Endodermal cell (in vitro differentiated cells): ENCODE results near the gene ENHO. TPM values are rescaled to one million over a fixed set of nuclear protein-coding genes. Genes with fewer than 3 reads are reported as not detected.

Source experiments
- DNase-seq: peaks from one replicate; pipeline ENCODE4 v3.0.0-alpha.2; 2017
- H3K27ac ChIP-seq: 2 replicates; pipeline ENCODE4 v1.5.1; 2013; ENCODE audit warnings: mild to moderate bottlenecking, low read depth, low read length, moderate library complexity
- H3K27me3 ChIP-seq: 2 replicates; pipeline ENCODE4 v1.6.1; 2013; ENCODE audit warnings: mild to moderate bottlenecking, low read length, moderate library complexity; ENCODE audit not compliant: insufficient read depth, control insufficient read depth, poor library complexity, severe bottlenecking
- H3K36me3 ChIP-seq: 2 replicates; pipeline ENCODE4 v1.7.0; 2013; ENCODE audit warnings: mild to moderate bottlenecking, low read length, moderate library complexity; ENCODE audit not compliant: control insufficient read depth, insufficient read depth
- H3K4me1 ChIP-seq: one replicate; pipeline ENCODE4 v1.7.0; 2013; ENCODE audit warnings: low read length; ENCODE audit not compliant: control insufficient read depth, insufficient read depth
- H3K4me3 ChIP-seq: 2 replicates; pipeline ENCODE4 v1.5.1; 2013; ENCODE audit warnings: mild to moderate bottlenecking, low read length, moderate library complexity
- H3K9ac ChIP-seq: 2 replicates; pipeline ENCODE4 v1.6.1; 2013; ENCODE audit warnings: mild to moderate bottlenecking, low read length, moderate library complexity; ENCODE audit not compliant: poor library complexity, severe bottlenecking; ENCODE audit errors: extremely low read depth
- H3K9me3 ChIP-seq: 2 replicates; pipeline ENCODE4 v1.6.1; 2013; ENCODE audit warnings: mild to moderate bottlenecking, low read length, moderate library complexity; ENCODE audit not compliant: control insufficient read depth
- H3K27ac Mint-ChIP-seq: 2 replicates; pipeline ENCODE4 v1.8.0; 2020; ENCODE audit warnings: mixed read lengths
- H3K27me3 Mint-ChIP-seq: 2 replicates; pipeline ENCODE4 v1.8.0; 2021; ENCODE audit warnings: mild to moderate bottlenecking, mixed read lengths; ENCODE audit not compliant: insufficient read depth
- H3K36me3 Mint-ChIP-seq: 2 replicates; pipeline ENCODE4 v1.8.0; 2020; ENCODE audit warnings: low read depth, mixed read lengths
- H3K4me1 Mint-ChIP-seq: 2 replicates; pipeline ENCODE4 v1.8.0; 2020; ENCODE audit warnings: mixed read lengths
- H3K4me3 Mint-ChIP-seq: 2 replicates; pipeline ENCODE4 v1.8.0; 2020; ENCODE audit warnings: mild to moderate bottlenecking, moderate library complexity, mixed read lengths
- H3K9me3 Mint-ChIP-seq: 2 replicates; pipeline ENCODE4 v1.8.0; 2020; ENCODE audit warnings: mild to moderate bottlenecking, mixed read lengths
- WGBS, 2 experiments: methylation state at CpG; one replicate each; pipeline versions ENCODE4 v1.1.5 to v1.1.7; 2013; ENCODE audit warnings: missing lambda C conversion rate in 2 of 2, mixed read lengths in 1 of 2; ENCODE audit not compliant: insufficient coverage in 1 of 2, insufficient read length in 1 of 2; 5-methylcytosine and 5-hydroxymethylcytosine counted together
- total RNA-seq, 2 donors: library from RNA; stranded (reverse); fragmentation: NEBNext Ultra II Directional in 1 of 2; extraction: Animal tissue kit (Norgen Biotek cat#: 25700) in 1 of 2; gene quantifications; 2 replicates in 1 of 2; 3 replicates in 1 of 2; pipeline ENCODE4 v1.2.1, GENCODE V29; 2021
- TF ChIP-seq, protein P1 (sequence below): fragments of 200-600 bp; sonication (generic); conservative IDR thresholded peaks from 2 replicates; pipeline ENCODE4 v1.5.0; 2021; ENCODE audit warnings: antibody characterized with exemption, mild to moderate bottlenecking

The ENHO gene
- total RNA-seq, 2 donors from 2014 or later: 7.1 to 14.5 TPM

DNA sequence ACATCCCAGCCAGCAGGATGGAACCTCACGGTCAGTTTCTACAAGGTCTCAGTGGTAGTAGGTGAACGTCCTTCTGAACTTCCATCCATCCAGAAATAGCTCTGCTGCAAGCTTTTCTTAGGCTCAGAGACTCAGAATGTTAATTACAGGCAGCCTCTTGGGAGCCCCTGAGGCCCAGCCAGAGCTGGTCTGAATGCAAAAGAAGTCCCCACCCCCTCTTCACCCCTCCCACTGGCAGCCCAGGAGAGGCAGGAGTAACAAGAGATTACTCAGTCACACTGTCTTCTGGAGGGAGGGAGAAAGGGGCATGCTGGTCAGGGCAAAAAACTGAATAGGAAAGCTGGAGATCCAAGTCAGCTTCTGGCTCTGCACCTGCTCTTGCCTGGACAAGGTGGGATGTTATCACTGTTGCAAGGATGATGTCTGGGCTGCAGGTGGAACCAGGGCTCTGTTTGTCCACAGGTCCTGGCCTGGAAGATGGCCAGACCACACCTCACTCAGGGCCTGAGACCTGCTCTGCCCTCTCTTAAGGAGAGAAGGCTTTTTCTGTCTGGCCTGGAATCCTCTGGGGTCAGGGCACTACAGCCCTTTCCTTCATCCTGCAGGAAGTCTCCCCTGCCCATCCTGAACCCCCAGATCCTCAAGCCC lies 9.1 kb downstream of the ENHO start:
- H3K27me3 Mint-ChIP-seq: peaks cover 14% of the 10 kb centered on the region
- H3K9me3 ChIP-seq: no peaks in the 10 kb centered on the region
- H3K36me3 Mint-ChIP-seq: no peaks in the 10 kb centered on the region
- no peaks in the 10 kb centered on the region for H3K36me3 ChIP-seq
- H3K4me3 Mint-ChIP-seq: peak overlapping the region; percentile 17
- peak overlapping the region; percentile 78 for H3K27ac Mint-ChIP-seq
- peak; percentile 88 for DNase-seq
- H3K4me1 ChIP-seq: peaks cover 9% of the 10 kb centered on the region
- H3K4me3 ChIP-seq: no peak overlapping the region
- no peaks in the 10 kb centered on the region for H3K9me3 Mint-ChIP-seq
- H3K27ac ChIP-seq: no peak overlapping the region
- no peak overlapping the region for H3K9ac ChIP-seq
- peaks cover 42% of the 10 kb centered on the region for H3K4me1 Mint-ChIP-seq
- WGBS, 2 experiments: 32 to 44% methylated on average over 2 of the region's 2 CpGs
- H3K27me3 ChIP-seq: no peaks in the 10 kb centered on the region
- TF ChIP-seq, protein P1, sequence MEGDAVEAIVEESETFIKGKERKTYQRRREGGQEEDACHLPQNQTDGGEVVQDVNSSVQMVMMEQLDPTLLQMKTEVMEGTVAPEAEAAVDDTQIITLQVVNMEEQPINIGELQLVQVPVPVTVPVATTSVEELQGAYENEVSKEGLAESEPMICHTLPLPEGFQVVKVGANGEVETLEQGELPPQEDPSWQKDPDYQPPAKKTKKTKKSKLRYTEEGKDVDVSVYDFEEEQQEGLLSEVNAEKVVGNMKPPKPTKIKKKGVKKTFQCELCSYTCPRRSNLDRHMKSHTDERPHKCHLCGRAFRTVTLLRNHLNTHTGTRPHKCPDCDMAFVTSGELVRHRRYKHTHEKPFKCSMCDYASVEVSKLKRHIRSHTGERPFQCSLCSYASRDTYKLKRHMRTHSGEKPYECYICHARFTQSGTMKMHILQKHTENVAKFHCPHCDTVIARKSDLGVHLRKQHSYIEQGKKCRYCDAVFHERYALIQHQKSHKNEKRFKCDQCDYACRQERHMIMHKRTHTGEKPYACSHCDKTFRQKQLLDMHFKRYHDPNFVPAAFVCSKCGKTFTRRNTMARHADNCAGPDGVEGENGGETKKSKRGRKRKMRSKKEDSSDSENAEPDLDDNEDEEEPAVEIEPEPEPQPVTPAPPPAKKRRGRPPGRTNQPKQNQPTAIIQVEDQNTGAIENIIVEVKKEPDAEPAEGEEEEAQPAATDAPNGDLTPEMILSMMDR: no peak

DNA sequence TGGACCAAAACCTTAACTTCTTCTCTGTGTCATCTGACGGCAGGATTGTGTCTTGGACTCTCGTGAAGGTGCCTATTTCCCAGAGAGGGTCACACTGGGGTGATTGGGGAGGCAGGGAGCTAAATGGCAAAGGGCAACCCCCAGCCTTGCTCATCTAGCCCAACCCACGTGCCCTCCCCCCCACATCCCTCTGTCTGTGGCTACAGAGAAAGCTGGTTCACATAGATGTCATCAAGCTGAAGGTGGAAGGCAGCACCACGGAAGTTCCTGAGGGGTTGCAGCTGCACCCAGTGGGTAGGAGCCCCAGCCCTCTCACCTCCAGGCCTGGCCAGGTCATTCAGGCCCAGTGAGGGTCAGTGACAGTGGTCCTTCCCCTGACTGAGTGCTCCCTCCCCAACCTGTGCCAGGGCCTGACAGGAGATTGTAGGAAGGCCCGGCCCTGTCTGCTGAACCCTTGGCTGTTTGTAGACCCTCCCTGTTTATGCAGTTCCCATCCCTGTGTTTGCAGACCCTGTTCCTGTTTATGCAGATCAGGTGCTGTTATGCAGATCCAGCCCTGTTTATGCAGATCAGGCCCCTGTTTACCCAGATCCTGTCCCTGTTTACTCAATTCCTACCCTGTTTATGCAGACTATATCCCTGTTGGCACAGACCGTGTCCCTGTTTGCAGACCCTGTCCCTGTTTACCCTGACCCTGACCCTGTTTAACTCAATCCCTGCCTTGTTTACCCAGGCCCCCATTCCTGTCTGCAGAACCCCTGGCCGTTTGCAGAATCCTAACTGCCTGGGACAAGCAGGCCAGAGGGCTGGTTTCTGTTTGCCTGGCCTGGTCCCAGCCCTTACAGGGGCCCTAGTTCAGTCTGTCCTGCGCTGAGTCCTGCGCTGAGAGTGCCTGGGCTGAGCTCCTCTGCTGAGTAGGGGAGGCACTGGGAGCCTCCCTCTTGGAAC lies 10.4 kb downstream of the ENHO start:
- H3K4me1 ChIP-seq: peaks cover 9% of the 10 kb centered on the region
- H3K36me3 ChIP-seq: no peaks in the 10 kb centered on the region
- no peak overlapping the region for H3K9ac ChIP-seq
- WGBS, 2 experiments: 65 to 66% methylated on average over 7 to 9 of the region's 9 CpGs
- H3K27me3 Mint-ChIP-seq: peaks cover 26% of the 10 kb centered on the region
- H3K4me3 Mint-ChIP-seq: peak overlapping the region; percentile 17
- H3K27ac Mint-ChIP-seq: peak overlapping the region; percentile 78
- H3K4me3 ChIP-seq: no peak overlapping the region
- H3K36me3 Mint-ChIP-seq: no peaks in the 10 kb centered on the region
- TF ChIP-seq, protein P1: no peak
- H3K27ac ChIP-seq: peak overlapping the region; percentile 18
- H3K27me3 ChIP-seq: peaks cover 12% of the 10 kb centered on the region
- H3K9me3 Mint-ChIP-seq: no peaks in the 10 kb centered on the region
- DNase-seq: peak; percentile 80
- peaks cover 42% of the 10 kb centered on the region for H3K4me1 Mint-ChIP-seq
- H3K9me3 ChIP-seq: no peaks in the 10 kb centered on the region

DNA sequence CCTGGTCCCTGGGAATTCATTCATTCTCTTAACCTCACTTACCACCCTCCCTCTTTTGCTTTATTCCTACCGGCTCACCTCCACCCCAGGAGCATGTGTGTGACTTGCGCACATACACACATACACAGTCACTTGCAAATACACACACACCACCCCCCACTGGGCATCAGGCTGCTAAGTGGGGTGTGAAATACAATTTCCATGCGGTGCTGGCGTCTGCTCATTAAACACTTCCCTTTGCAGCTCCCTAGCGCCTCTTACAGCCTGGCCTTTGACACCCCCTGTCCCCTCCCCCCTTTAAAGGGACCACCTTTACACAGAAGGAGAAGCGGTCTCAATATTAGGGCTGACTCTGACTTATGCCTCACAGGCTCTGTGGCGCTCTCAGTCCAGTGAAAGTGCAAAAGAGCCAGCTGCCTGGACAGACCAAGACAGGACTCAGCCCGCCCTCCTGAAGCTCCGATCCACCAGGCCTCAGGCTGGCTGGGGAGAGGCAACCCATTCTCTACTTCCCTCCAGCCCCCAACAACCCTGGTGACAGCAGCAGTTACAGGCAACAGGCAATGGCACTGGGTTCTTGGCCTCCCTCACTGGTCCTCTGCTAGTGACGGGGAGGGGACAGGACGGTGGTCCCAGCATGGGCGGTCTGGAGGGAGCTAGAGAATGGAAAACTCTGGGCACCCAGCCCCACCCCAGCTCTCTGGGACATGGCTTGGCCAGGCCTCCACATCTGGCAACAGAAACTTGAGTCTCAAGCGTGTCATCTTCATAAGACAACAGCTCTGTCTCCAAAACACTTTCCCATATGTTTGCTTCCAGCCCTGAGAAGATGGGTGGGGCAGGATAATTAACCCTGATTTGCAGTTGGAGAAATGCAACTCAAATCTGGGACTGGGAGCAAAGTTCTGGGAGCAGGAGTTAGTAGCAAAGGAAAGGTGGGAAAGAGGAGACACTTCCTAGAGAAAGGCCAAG lies 12.0 kb downstream of the ENHO start:
- H3K9me3 ChIP-seq: no peaks in the 10 kb centered on the region
- no peak overlapping the region for H3K27ac Mint-ChIP-seq
- H3K27me3 ChIP-seq: peaks cover 23% of the 10 kb centered on the region
- no peak overlapping the region for H3K9ac ChIP-seq
- no peak overlapping the region for H3K4me3 ChIP-seq
- 73 to 74% methylated on average over 10 to 13 of the region's 13 CpGs for WGBS, 2 experiments
- no peaks in the 10 kb centered on the region for H3K36me3 Mint-ChIP-seq
- peaks cover 42% of the 10 kb centered on the region for H3K4me1 Mint-ChIP-seq
- TF ChIP-seq, protein P1: no peak
- H3K27me3 Mint-ChIP-seq: peaks cover 31% of the 10 kb centered on the region
- no peaks in the 10 kb centered on the region for H3K36me3 ChIP-seq
- H3K27ac ChIP-seq: no peak overlapping the region
- no peaks in the 10 kb centered on the region for H3K9me3 Mint-ChIP-seq
- H3K4me3 Mint-ChIP-seq: no peak overlapping the region
- peak; percentile 69 for DNase-seq
- peaks cover 9% of the 10 kb centered on the region for H3K4me1 ChIP-seq
